ENCODE data around the gene TNFSF12.

DNA sequence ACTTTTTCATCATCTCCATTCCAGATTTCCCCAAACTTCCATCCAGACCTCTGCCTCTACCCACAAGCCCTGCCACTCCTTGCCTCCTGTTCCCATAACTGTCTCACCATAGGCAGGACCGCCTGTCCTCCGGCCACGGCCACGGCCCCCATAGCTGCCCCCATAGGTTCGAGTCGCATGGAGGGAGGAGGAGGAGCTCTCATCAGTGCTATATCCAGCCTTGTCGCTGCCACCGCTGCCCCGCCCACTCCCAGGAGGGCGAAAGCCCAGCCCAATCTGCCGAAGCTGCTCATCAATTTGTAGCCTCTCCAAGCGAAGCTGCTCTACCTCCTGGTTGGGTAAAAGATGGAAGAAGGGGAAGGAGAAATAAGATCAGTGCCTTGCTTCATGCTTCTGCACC lies 44.4 kb downstream of the TNFSF12 start:
- TF ChIP-seq, protein P1, sequence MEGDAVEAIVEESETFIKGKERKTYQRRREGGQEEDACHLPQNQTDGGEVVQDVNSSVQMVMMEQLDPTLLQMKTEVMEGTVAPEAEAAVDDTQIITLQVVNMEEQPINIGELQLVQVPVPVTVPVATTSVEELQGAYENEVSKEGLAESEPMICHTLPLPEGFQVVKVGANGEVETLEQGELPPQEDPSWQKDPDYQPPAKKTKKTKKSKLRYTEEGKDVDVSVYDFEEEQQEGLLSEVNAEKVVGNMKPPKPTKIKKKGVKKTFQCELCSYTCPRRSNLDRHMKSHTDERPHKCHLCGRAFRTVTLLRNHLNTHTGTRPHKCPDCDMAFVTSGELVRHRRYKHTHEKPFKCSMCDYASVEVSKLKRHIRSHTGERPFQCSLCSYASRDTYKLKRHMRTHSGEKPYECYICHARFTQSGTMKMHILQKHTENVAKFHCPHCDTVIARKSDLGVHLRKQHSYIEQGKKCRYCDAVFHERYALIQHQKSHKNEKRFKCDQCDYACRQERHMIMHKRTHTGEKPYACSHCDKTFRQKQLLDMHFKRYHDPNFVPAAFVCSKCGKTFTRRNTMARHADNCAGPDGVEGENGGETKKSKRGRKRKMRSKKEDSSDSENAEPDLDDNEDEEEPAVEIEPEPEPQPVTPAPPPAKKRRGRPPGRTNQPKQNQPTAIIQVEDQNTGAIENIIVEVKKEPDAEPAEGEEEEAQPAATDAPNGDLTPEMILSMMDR (optimal IDR thresholded peaks at IDR 0.05 in 1 of 3, IDR thresholded peaks at IDR 0.05 in 1 of 3, conservative IDR thresholded peaks at IDR 0.05 in 1 of 3; ENCODE audit: extremely low read depth in 1 of 3, insufficient read depth in 2 of 3, low read length in 3 of 3), result no peak
- TF ChIP-seq EZH2 (IDR thresholded peaks at IDR 0.05; ENCODE audit: low read length), result no peak
